Astrocyte (in vitro differentiated cells and primary cell): ENCODE results near the gene UBL3.

Experiments
- CTCF ChIP-seq: IDR thresholded peaks from 2 replicates; pipeline ENCODE4 v1.5.1; 2011; ENCODE audit warnings: low read depth, mild to moderate bottlenecking, inconsistent platforms, low read length, moderate library complexity; ENCODE audit not compliant: insufficient read depth
- EZH2 ChIP-seq: IDR thresholded peaks from 2 replicates; pipeline ENCODE4 v1.6.1; 2012; ENCODE audit warnings: mild to moderate bottlenecking, low read length, inconsistent platforms; ENCODE audit not compliant: insufficient read depth

- TF ChIP-seq CTCF, result no peak
- no peak for TF ChIP-seq EZH2
These were observed 41.7 kb upstream of the UBL3 start for GRCh38 chr13:29892151-29892550.
